ENCODE data around the gene P3H1.

The P3H1 gene

DNA sequence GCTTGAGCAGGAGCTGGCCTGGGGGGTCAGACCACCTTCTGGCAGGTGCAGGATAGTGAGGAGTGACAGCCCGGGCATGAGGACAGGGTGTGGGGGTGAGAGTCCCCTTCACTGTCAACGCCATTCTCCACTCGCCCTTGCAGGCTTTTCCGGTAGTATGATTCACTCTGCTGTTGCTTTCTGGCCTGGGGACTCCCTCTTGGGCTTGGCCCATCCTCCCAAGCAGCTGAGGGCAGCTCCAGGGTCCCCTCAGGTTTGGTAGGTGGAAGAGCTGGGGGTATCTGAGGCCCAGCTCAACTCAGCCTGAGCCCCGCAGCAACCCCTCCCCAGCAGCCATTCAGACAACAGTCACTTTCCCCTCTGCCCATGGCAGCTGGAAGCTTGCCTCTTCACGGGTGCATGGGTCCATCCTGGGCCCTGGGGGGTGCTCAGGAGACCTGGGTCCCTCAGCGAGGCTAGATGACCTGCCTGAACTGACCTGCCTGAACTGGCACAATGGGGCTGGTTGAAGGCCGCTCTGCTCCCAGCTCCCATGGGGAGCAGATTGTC lies 28.1 kb downstream of the P3H1 start:
- TF ChIP-seq, protein P1, sequence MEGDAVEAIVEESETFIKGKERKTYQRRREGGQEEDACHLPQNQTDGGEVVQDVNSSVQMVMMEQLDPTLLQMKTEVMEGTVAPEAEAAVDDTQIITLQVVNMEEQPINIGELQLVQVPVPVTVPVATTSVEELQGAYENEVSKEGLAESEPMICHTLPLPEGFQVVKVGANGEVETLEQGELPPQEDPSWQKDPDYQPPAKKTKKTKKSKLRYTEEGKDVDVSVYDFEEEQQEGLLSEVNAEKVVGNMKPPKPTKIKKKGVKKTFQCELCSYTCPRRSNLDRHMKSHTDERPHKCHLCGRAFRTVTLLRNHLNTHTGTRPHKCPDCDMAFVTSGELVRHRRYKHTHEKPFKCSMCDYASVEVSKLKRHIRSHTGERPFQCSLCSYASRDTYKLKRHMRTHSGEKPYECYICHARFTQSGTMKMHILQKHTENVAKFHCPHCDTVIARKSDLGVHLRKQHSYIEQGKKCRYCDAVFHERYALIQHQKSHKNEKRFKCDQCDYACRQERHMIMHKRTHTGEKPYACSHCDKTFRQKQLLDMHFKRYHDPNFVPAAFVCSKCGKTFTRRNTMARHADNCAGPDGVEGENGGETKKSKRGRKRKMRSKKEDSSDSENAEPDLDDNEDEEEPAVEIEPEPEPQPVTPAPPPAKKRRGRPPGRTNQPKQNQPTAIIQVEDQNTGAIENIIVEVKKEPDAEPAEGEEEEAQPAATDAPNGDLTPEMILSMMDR (IDR thresholded peaks at IDR 0.05; ENCODE audit: insufficient read depth, missing control alignments): no peak
- DNase-seq (ENCODE audit: insufficient read length, low spot score) (no peak), FAIRE-seq (no peak)

DNA sequence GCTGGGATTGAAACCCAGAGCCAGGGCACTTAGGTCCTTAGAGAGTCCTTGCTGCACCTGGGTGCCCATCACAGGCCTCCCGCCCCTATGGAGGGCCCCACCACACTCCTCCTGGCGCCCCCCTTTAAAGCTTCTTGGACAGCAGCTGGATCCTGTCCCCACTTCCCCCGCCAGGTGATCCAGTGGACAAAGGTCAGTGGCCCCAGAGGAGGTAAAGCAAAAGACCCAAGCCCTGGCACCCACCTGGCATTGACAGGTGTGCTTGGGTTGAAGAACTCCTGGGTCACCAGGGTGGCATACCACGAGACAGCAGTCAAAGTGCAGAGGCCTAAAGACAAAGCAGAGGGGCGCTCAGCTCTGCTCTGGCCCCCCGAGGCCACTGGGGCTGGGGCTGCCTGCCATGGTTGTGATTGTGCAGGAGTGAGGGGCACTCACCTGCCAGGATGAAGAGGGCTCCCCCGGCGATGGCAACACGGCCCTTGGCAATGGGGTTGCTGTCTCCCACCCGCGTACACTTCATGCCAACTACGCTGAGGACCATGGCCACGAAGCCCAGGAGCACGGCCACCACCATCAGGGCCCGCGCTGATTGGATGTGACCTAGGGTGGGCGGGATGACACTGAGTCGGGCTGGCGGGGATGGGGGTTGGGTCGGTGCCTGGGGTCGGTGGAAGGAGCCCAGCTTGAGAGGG lies 28.7 kb downstream of the P3H1 start:
- DNase-seq (ENCODE audit: insufficient read length, low spot score): no peak
- TF ChIP-seq, protein P1 (IDR thresholded peaks at IDR 0.05; ENCODE audit: insufficient read depth, missing control alignments): no peak
- FAIRE-seq: no peak

DNA sequence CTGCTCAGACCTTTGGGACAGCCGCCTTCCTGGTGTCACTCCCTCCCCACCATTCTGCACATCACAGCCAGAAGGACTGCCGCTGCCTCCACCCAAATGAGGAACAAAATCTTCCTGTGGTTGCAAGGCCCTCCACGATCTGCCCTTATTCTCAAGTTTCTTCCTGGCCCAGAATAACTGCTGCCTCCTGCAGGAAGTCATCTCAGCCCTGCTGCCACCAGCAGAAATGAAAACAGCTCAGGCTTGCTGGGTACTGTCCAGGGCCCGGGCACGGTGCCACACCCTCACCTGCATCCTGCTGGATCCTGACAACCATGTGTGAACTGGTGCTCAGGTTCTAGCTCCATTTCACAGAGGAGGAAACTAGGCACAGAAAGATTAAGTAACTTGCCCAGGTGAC lies 29.6 kb downstream of the P3H1 start:
- DNase-seq (ENCODE audit: insufficient read length, low spot score): no peak
- FAIRE-seq: no peak

DNA sequence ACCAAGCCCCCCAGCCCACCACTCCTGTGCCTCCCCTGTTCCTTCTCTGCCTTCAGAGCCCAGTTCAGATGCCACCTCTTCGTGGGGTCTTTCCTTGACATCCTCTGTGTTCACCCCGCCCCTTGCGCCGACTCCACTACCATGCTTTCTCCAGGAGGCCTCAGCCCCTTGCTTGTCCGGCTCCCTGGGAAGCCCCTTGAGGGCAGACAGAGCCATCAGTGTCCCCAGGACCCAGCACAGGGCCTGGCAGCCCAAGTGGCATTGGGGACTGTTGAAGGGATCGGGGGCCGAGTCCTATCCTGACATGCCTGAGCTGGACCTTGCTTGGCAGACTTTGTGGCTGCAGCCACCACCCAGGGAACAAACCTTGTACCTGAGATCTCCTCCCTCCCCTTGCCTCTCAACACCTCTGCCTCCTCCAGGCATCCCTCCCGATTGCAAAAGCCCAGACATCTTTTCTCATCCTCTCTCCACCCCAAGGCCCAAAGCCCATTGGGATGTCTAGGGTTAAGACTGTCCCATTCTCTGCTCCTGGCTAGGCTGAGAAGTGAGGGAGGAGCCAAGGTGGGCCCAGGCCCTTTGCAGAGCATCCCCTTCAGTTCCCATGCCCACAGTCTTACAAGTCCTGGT lies 30.1 kb downstream of the P3H1 start:
- TF ChIP-seq, protein P1 (IDR thresholded peaks at IDR 0.05; ENCODE audit: insufficient read depth, missing control alignments): no peak
- DNase-seq (ENCODE audit: insufficient read length, low spot score) (no peak), FAIRE-seq (no peak)

More for the DNA sequence above, 29.6 kb downstream of the P3H1 start:
- TF ChIP-seq, protein P1 (IDR thresholded peaks at IDR 0.05; ENCODE audit: insufficient read depth, missing control alignments): no peak

DNA sequence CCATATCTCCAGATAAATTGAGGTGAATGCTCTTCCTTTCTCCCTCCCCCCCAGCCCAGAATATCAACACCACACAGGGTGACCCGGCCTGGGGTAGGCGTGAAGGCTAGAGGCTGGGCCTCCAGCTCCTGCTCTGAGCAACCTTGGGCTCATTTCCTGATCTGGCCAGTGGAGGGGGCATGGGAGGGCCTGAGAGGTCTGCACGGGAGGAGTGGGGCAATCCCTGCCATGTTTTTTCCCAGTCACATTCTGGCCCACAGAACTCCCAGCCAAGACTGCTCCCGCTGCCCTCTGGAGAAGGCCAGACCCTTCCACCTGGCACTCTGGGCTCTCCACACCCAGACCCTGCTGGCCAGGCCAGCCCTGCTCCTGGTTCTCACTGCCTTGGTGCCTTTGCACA lies 30.7 kb downstream of the P3H1 start:
- no peak for FAIRE-seq
- DNase-seq (ENCODE audit: insufficient read length, low spot score): no peak
- TF ChIP-seq, protein P1 (IDR thresholded peaks at IDR 0.05; ENCODE audit: insufficient read depth, missing control alignments): no peak

DNA sequence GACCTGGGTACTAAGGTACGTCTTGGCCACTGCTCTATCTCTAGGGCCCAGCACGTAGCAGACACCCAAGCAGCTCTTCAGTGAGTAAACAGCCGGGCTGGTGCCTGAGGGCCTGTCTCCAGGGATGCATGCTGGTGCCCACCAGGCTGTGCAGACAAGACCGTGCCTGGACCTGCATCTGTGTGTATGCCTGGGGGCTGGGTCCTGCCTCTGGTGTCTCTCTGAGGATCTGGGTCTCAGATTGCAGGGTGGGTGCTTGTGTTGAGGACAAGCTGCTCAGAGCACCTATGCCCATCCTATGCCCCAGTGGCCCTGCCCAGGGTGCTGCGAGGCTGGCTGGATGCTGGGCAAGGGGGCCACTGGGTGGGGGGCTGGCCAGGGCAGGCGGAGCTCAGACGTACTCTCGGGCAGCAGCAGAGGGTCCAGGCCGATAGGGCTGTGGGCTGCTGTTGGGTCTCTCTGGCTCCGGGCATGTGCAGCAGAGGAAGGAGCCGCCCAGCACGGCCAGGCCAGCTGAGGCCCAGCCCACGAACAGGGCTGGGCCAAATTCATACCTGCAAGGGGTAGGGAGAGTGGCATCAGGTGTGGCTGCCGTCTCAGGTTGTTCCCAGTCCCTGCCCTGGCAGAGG lies 31.2 kb downstream of the P3H1 start:
- FAIRE-seq (no peak), DNase-seq (ENCODE audit: insufficient read length, low spot score) (no peak)
- TF ChIP-seq, protein P1 (IDR thresholded peaks at IDR 0.05; ENCODE audit: insufficient read depth, missing control alignments): no peak
